ENCODE measurements around the gene MAST3.
A peak's percentile ranks its signal among the peaks of the same experiment; 100 is the strongest.

MAST3 gene

DNA sequence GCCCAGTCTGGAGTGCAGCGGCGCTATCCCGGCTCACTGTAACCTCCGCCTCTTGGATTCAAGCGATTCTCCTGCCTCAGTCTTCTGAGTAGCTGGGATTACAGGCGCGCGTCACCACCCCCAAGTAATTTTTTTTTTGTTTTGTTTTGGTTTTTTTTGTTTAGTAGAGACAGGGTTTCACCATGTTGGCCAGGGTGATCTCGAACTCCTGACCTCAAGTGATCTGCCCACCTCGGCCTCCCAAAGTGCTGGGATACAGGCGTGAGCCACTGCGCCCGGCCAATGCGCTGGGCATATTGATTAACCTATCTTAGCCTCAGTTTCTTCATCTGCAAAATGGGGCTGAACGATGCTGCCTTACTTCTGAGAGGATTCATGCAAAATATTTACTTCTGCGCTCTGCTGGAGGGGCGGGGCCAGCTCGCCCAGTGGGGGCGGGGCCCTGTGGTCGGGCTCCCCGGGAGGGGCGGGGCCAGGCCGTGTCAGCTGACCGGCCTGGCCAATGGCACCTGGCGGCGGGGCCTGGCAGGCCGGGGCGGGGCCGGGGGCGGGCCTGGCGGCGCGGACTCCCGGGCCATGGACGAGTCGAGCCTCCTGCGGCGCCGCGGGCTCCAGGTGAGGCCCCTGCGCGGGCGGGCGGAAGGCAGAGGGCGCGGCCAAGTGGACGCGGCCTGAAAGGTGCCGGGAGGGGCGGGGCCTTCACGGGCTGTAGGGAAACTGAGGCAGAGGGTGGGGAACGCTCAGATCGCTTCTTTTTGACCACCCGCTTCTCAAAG is at the start of gene MAST3:
Gene MAST3, plus strand, starts transcription at position 562 of the 776 bp plus-strand sequence. Its CDS starts 15 bp downstream, at position 577.
- peak; percentile 94 for DNase-seq

DNA sequence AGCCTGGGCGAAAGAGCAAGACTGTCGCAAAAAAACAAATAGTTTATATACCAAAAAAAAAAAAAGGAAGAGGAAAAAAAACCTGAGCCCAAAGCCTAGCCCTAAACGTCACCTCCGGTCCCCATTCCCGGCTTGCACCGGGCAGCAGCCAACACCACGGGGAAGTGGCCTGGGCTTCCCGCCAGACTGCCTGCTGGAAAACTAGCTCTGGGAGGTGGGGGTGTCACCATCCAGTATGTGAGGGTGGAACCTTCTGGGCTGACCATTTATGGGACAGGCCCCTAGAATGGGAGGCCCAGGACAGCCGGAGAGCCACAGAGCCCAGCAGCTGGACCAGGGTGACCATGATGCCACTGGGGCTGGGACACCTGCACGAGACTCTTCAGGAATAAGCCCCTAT is 48.2 kb upstream of the MAST3 start:
- no peak for DNase-seq

DNA sequence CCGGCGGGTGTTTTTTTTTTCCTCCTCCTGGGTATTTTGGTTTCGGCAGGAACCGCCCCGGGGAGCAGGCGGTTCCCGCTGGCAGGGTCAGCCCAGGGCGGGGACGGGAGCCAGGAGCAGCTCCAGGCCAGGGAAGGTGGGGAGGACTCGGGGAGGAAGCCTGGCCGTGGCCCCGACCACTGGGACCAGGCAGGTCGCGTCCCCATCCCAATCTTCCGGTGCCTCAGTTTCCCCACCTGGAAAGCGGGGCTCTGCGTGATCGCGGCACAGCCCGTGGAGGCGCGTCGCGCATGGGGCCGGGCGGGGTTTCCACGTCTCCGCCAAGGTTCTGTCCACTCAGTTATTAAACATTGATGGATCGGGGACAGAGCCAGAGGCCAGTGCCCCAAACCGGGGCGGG is 45.7 kb upstream of the MAST3 start:
- DNase-seq, result no peak

DNA sequence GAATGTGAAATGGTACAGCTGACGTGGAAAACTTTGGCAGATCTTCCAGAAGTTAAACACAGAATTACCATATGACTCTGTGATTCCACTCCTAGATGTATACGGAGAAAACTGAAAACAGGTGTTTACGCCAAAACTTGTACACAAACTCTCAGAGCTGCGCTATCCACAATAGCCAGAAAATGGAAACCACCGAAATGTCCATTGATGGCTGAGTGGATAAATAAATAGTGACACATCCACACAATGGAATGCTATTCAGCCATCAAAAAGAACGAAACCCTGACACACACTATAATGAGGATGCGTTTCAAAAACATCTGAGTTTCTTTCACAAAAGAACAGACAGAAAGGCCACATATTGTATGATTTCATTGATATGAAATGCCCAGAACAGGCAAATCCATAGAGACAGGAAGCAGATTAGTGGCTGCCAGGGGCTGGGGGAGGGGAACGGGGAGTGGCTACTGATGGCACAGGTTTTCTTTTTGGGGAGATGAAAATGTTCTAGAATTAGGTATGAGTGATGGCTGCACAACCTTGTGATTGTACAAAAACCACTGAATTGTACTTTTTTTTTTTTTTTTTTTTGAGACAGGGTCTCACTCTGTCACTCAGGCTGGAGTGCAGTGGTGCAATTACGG is 43.9 kb upstream of the MAST3 start:
- no peak for DNase-seq

DNA sequence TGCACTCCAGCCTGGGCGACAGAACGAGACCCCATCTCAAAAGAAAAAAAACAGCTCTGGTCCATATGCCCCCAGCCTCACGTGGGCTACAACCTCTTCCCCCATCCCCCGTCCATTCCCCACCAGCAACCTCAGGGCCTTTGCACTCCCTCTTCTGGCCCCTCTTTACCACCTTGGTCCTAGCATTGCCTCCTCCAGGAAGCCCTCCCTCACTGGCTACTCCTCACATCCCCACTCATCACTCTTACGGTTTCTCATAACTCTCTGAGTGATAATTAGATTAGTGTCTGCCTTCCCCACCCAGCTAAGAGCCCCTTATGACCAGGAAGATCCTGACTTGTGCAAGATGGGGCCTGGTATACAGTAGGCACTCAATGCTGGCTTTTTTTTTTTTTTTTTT is 41.6 kb upstream of the MAST3 start:
- no peak for DNase-seq

DNA sequence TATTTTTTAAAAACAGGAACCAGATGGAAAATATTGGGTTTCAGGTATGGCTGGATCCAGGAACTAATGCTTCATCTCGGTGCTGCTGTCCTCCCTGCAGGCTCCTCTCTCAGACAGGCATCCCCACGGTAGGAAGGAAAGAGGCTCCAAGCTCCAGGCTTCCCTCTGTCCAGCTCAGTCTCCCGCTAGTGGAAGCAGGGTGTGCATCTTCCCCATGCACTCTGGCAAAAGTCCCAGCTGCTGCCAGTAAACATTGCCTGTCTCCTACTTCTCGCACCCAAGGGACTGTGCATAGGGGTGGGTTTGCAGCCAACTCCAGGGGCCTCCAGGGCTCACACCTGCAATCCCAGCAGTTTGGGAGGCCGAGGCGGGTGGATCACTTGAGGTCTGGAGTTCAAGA is 40.0 kb upstream of the MAST3 start:
- no peak for DNase-seq

DNA sequence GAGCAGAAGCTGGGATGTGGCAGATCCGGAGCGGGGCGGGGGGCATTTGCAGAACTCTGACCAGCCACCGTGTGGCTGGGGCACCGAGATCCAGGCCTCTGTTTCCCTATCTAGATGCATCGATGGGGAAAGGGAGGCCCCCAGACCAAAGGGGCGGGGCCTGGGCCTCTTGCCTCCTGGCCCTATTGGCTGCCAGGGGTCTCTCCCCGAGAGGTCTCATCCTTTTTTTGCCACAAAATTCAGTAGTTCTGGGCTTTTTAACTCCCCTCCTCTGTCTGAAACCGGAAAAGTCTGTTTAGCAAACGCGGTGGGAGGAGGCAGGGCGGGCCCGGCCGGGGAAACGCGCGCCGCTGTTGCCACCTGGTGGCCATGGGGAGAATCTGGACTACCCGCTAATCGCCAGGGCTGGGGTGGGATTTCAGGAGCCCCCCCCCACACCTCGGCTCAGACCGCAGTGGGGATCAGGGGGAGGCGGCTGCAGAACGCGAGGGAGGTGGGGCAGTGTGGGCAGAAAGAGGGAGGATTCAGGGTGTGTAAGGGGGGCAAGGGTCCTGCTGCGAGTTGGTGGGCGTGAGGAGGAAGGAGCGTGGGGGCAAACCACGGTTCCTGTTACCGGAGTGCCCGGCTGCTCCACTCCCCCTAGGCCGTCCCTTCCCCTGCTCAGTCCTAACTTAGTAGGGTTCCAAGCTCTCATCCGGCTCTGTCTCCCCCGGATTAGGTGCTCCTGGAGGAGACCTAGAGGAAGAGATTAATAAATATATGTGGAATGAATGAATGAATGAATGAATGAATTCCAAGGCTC is 39.2 kb upstream of the MAST3 start:
- peak; percentile 86 for DNase-seq

DNA sequence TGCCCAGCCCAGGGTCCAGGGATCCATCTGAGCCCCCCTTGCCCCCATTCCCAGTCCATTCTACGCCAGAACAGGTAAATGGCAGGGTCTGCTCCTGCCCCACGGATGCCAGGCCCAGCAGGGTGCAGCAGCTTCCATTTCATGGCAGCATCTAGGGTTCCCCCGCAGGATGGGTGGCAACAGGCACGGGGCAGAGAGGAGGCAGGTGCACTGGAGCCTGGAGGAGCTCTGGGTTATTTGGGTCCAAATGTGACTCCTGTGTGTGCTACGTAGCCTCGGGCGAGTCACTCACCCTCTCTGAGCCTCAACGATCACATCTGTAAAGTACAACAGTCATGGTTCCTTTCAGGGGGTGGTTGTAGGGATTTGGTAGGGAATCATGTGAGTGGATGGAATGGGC is 38.3 kb upstream of the MAST3 start:
- DNase-seq, result no peak

DNA sequence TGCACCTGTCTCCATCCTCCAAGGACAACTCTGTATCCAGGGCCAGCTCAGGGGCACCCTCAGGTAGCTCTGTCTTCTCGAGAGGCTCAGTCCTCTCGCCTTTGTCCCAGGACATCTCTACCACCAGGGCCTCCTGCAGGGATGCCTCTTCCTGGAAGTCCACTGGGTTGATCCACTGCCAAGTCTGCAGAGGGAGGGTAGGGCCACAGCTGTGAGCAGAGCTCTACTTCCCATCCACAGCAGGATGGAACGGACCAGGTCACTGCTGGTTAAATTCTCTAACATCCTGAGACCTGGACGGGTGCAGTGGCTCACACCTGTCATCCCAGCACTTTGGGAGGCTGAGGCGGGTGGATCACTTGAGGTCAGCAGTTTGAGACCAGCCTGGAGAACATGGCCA is 37.7 kb upstream of the MAST3 start:
- no peak for DNase-seq

DNA sequence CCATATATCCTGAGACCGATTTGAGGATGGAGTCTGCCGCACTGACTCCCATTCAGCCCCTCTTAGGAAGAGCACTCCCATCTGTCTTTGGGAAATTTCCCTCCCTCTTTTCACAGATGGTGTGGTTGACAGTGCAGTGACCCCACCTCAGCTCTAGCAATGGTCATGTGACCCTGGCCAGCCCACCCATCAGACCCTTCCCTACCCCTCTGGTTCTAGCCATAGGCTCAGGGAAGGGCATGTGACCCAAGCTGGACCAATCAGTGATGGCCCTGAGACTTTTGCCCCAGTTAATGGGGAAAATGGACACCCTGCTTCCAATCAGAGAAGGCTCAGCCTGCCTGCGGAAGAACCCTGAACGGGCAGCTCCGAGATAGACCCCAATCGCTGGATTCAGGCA is 37.1 kb upstream of the MAST3 start:
- no peak for DNase-seq

DNA sequence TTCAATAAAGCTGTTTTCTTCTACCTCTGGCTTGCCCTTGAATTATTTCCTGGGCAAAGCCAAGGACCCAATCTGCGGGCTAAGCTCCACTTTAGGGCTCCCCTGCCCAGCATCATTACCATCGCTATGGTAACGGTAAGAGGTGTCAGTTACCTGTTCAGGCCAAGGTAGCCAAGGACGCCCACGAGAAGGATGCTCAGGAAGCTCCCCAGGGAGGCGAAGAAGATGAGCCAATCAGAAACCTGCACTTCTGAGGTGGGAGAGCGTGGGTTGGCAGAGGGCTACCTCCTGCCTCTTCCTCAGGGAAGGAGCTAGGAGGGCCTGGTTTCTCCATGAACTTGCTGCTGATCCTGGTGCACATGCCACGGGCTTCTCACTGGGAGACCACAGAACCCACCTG is 35.5 kb upstream of the MAST3 start:
- DNase-seq, result no peak

DNA sequence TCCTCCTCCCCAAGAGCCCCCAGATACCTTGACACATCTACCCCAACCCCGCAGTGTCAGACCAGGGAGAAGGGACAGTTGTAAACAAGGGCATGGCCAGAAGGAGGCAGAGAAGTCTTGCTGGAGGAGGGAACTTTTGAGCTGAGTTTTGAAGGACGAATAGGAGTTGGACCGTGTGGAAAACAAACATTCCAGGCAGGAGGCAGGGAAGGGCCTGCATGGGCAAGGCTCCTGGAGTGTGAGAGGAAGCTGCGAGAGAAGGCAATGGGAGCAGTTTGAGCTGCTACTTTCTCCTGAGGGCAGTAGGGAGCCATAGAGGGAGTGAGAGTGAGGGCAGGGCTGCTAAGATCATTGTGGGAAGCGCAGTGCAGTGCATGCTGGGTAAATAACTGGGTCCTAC is 34.1 kb upstream of the MAST3 start:
- DNase-seq, result no peak

DNA sequence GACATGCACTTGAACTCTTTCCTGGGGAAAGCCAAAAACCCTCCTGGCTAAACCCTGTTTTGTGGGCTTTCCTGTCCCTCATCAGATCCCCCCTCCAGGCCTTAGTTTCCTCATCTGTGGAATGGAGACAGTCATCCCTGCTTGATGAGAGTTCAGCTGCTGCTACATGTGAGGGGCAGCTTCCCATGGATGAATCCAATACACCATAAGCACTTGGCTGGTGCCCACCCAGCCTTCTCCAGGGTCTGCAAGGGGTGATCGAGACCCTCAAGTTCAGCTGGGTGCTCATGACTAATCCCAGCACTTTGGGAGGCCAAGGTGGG is 32.4 kb upstream of the MAST3 start:
- no peak for DNase-seq

DNA sequence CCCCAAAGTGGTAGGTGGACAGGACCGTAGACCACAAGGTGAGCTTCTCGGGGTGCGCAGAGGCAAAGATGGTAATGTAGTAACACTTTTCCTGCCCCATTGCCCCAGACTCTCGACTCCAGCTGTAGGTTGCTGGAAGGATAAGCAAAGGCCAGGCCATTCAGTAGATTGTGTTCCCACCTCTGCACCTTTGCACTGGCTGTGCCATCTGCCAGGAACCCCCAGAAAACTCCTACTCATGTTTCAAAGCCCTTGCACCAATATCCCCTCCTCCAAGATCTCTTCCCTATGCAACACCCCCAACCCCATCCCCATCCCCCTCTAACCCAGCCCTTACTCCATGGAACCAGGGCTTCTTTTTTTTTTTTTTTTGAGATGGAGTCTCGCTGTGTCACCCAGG is 29.2 kb upstream of the MAST3 start:
- DNase-seq, result no peak

DNA sequence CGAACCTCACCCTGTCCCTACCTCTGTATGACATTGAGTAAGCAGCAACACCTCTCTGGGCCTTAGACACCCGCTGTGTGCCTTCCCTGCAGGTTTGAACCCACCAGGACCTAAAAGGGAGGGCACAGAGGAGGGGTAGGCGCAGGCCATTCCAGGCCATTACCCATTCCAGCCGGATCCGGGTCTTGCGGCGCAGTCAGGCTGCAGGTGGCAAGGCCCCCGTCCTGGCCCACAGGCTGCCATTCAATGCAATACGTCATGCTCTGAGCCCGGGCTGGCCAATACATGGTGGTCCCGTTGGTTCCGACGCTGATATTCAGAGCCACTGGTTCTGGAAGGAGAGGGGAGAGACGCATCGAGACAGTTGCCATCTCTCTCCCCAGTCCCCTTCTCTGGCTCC is 28.2 kb upstream of the MAST3 start:
- DNase-seq, result no peak

DNA sequence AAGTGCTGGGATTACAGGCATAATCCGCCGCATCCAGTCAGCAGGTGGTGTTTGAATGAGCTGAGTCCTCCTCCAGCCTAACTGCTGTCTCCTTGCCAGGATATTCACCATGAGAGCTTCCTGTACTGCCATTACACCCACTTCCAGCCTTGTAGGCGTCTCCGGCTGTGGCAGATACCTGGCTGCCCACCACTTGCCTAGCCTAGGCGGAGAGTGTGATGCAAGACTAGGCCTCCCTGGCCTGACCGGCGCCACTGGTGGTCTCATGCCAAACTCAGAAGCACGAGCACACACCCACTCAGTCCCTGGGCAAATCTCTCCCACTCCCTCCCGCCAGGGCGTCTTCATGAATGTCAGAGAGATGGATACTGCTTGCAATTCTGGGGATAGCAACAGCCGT is 27.4 kb upstream of the MAST3 start:
- no peak for DNase-seq

DNA sequence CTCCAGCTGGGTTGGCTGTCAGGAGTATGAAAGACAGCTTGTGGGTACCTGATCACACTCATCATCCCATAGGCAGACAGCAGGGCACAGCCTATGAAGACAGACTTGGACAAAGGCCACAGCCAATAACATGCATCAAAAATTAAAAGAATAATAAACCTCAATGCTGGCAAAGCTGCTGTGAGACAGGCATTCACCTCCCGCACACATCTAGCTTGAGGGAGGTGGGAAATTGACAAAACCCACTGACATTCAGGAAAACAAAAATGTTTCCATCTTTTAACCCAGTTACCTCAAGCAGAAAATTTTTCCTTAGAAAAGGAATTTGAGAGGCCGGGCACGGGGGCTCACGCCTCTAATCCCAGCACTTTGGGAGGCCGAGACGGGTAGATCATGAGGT is 25.2 kb upstream of the MAST3 start:
- no peak for DNase-seq

DNA sequence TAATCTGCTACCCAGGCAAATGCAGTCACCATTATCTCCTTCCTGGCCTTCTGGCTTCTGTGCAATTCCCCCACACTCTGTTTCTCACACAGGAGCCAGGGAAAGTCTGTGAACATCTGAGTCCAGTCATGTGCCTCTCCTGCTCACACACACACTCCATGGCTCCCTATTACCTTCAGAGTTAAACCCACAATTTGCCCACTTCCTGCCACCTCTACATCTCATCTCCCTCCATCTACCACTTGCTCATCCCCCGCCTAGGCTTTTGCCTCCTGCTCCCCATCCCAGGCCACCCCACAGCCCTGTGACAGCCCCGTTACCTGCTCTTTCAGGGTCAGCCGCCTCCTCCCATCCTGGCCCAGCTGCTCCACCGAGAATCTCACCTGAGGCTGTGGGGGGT is 24.4 kb upstream of the MAST3 start:
- peak; percentile 26 for DNase-seq

DNA sequence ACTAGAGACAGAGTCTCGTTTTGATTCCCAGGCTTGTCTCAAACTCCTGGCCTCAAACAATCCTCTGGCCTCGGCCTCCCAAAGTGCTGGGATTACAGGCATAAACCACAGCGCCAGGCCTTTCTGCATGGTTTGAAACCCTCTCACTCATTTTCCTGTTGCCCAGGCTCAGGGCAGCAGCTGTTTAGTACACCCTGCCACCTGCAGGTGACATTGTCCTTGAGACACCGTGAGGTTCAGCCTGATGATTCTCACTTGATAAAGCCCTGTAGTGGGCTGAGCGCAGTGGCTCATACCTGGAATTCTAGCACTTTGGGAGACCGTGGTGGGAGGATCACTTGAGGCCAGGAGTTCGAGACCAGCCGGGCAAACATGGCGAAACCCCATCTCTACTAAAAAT is 23.4 kb upstream of the MAST3 start:
- DNase-seq, result no peak

DNA sequence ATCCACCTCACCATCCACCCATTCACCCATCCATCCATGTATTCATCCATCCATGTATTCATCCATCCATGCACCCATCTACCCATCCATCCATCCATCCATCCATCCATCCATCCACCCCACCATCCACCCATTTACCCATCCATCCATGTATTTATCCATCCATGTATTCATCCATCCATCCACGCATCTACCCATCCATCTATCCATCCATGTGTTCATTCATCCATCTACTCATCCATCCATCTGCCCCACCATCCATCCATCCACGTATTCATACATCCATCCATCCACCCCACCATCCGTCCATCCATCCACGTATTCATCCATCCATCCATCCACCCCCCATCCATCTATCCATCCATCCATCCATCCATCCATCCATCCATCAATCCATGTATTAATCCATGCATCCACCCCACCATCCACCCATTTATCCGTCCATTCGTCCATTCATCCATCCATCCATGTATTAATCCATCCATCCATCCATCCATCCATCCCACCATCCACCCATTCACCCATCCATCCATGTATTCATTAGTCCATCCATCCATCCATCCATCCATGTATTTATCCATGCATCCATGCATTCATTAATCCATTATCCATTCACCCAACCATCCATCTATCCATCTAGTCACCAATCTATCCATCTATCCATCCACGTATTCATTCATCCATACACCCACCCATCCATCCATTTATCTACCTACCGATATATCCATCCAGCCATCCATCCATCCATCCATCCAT is 13.5 kb upstream of the MAST3 start:
- no peak for DNase-seq

DNA sequence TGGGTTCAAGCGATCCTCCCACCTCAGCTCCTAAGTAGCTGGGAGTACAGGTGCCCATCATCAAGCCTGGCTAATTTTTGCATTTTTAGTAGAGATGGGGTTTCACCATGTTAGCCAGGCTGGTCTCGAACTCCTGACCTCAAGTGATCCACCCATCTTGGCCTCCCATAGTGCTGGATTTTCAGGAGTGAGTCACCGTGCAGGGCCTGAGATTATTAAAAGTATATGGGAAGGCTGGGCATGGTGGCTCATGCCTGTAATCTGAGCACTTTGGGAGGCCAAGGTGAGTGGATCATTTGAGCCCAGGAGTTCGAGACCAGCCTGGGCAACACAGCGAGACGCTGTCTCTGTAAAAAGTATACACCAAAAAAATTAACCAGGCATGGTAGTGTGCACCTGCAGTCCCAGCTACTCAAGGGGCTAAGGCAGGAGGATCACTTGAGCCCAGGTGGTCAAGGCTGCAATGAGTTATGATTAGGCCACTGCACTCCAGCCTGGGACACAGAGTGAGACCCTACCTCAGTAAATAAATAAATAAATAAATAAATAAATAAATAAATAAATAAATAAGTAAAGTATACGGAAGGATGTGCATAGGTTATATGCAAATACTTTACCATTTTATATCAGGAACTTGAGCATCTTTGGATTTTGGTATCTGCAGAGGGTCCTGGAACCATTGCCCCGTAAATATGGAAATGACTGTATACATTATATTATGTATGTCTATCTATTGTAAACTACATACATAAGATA is 11.7 kb upstream of the MAST3 start:
- DNase-seq, result no peak

DNA sequence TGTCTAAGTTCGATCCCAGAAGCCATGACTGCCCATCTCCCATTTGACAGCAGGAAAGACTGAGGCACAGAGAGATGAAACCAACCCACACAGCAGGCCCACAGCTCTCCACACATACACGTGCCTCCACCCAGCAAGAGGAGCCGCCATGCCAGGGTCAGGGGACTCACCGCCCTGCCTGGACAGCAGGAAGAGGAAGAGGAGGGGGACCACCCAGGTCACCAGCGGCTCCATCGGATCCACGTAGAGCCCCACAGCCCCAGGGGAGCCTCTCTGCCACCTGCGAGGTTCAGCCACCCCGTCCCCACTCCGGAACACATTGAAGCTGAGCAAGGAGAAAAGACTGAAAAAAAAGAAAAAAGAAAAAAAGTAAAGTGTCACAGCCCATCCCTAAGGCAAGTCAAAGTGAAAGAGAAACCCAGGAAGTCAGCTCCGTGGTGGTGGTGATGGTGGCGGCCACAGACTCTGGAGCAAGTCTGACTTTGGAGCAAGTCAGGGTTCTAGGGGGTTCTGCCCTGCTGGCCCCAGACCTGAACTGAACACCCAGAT is 10.9 kb upstream of the MAST3 start, which contains the start of gene IL12RB1:
Gene IL12RB1, minus strand, starts transcription at position 345 of the 549 bp plus-strand sequence. Its CDS starts 111 bp downstream, at position 234.
- DNase-seq, result peak; percentile 77

Measured in CD4-positive, alpha-beta T cell treated with Interleukin-17A for 1 hour (primary cell).